ENCODE data around the gene REELD1. TPM values are rescaled to one million over a fixed set of nuclear protein-coding genes. Genes with fewer than 3 reads are reported as not detected.

Gene REELD1
- total and polyA plus RNA-seq, 10 of the 15 experiments (the other 5 are each of a cell fraction or from before 2014, with no cell fraction given), result 0.11 to 3.9 (median 0.62) TPM

DNA sequence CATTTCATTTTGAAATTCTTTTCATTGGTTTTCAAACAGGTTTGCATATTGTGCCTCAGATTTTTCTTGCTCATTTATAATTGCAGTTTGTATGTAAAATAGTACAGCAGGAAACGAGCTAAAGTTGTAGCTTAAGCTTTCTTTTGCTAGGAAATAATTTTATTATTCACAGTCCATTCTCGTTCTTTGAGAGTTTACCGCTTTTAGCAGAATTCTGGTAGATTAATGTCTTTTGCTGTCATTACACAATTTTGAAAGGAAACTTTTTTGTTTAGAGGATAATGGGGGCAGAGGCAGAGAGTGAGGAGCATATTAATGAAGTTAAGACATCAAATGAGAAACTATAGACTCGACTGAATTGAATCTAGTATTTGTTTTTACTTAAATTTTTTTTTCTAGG, 28.3 kb upstream of the REELD1 start:
- Histone ChIP-seq H3K27me3 (replicated peaks in 1 of 2; ENCODE audit: control insufficient read depth in 2 of 2, insufficient read depth in 2 of 2, low read length in 1 of 2) (no peaks in the 10 kb centered on the region), H3K4me2 (ENCODE audit: control insufficient read depth, insufficient read depth) (no peak overlapping the region), H3K36me3 (ENCODE audit: control insufficient read depth in 2 of 2, insufficient read depth in 2 of 2, low read length in 1 of 2) (peaks cover 3 to 17% of the 10 kb centered on the region in 2 experiments; a peak in 3 of 4 replicates), H3K9me3 (replicated peaks; ENCODE audit: control insufficient read depth, insufficient read depth, low read length) (no peaks in the 10 kb centered on the region), H3K79me2 (ENCODE audit: control insufficient read depth, insufficient read depth, low read length) (peaks cover 23% of the 10 kb centered on the region), H3K4me1 (ENCODE audit: control insufficient read depth, insufficient read depth, low read length) (no peaks in the 10 kb centered on the region), H3K9ac (ENCODE audit: control insufficient read depth, insufficient read depth, low read length) (no peak overlapping the region), H2AFZ (ENCODE audit: control insufficient read depth, low read depth, low read length) (no peak overlapping the region), H3K4me3 (no peak overlapping the region), H4K20me1 (ENCODE audit: control insufficient read depth, insufficient read depth) (no peaks in the 10 kb centered on the region), H3K27ac (ENCODE audit: control insufficient read depth, insufficient read depth) (no peak overlapping the region)
- RAD21 ChIA-PET (ENCODE audit: unreplicated experiment), result interaction anchor here (0.8 kb wide), 1 partner anchor 62 kb away, joined by 4 read pairs; no protein-coding TSS in a partner anchor
- no peak for DNase-seq (ENCODE audit: low read depth, low spot score)
- CTCF ChIA-PET, result interaction anchor here (1.2 to 1.6 kb wide), 2 partner anchors 91 to 156 kb away, joined by 3 to 5 read pairs; no protein-coding TSS in a partner anchor
- SMC1A ChIA-PET (ENCODE audit: uncharacterized antibody, unreplicated experiment), result interaction anchor here (1.1 kb wide), 1 partner anchor 91 kb away, joined by 5 read pairs; no protein-coding TSS in a partner anchor
- FAIRE-seq, result no peak
- BruUV-seq (replicated peaks), result no TSS peak
- intact Hi-C loops (cut with micrococcal nuclease; ENCODE audit: unreplicated experiment), result no loop called here
- in situ Hi-C loops (cut with MboI), result no loop called here
- POLR2A ChIA-PET, result no interaction called here
- 87% methylated on average over 4 of the region's 4 CpGs for WGBS (ENCODE audit: insufficient coverage, insufficient replicate concordance, low lambda C conversion rate, missing lambda C conversion rate)
- no peak for ATAC-seq
- TF ChIP-seq SP1 (IDR thresholded peaks at IDR 0.05; ENCODE audit: low read depth, low read length) (no peak), FOS (IDR thresholded peaks at IDR 0.05; ENCODE audit: borderline replicate concordance, extremely low read depth, insufficient read length) (no peak), RCOR1 (conservative IDR thresholded peaks at IDR 0.05; ENCODE audit: low read depth, low read length) (no peak), ZNF274 (IDR thresholded peaks at IDR 0.05; ENCODE audit: insufficient read depth, insufficient read length) (no peak), ZBTB33 (IDR thresholded peaks at IDR 0.05) (no peak), IRF5 (IDR thresholded peaks at IDR 0.05; ENCODE audit: borderline replicate concordance) (no peak), HDAC6 (IDR thresholded peaks at IDR 0.05; ENCODE audit: unreplicated experiment) (no peak), ZNF622 (IDR thresholded peaks at IDR 0.05) (no peak), SREBF1 (IDR thresholded peaks at IDR 0.05; ENCODE audit: low read length) (no peak), CHD4 (IDR thresholded peaks at IDR 0.05) (no peak), NFIC (IDR thresholded peaks at IDR 0.05; ENCODE audit: low read depth, low read length) (no peak), LARP7 (IDR thresholded peaks at IDR 0.05) (no peak)
- TF ChIP-seq, protein P1, sequence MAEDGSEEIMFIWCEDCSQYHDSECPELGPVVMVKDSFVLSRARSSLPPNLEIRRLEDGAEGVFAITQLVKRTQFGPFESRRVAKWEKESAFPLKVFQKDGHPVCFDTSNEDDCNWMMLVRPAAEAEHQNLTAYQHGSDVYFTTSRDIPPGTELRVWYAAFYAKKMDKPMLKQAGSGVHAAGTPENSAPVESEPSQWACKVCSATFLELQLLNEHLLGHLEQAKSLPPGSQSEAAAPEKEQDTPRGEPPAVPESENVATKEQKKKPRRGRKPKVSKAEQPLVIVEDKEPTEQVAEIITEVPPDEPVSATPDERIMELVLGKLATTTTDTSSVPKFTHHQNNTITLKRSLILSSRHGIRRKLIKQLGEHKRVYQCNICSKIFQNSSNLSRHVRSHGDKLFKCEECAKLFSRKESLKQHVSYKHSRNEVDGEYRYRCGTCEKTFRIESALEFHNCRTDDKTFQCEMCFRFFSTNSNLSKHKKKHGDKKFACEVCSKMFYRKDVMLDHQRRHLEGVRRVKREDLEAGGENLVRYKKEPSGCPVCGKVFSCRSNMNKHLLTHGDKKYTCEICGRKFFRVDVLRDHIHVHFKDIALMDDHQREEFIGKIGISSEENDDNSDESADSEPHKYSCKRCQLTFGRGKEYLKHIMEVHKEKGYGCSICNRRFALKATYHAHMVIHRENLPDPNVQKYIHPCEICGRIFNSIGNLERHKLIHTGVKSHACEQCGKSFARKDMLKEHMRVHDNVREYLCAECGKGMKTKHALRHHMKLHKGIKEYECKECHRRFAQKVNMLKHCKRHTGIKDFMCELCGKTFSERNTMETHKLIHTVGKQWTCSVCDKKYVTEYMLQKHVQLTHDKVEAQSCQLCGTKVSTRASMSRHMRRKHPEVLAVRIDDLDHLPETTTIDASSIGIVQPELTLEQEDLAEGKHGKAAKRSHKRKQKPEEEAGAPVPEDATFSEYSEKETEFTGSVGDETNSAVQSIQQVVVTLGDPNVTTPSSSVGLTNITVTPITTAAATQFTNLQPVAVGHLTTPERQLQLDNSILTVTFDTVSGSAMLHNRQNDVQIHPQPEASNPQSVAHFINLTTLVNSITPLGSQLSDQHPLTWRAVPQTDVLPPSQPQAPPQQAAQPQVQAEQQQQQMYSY (CRISPR knock-in tag; IDR thresholded peaks at IDR 0.05), result no peak
